ENCODE results near the gene MYO1F. TPM values are rescaled to one million over a fixed set of nuclear protein-coding genes. Genes with fewer than 3 reads are reported as not detected.

The MYO1F gene
- total and polyA plus RNA-seq, 2 of the 13 experiments (the other 11 are each of a cell fraction or from before 2014, with no cell fraction given), result 0.09 to 0.13 TPM

DNA sequence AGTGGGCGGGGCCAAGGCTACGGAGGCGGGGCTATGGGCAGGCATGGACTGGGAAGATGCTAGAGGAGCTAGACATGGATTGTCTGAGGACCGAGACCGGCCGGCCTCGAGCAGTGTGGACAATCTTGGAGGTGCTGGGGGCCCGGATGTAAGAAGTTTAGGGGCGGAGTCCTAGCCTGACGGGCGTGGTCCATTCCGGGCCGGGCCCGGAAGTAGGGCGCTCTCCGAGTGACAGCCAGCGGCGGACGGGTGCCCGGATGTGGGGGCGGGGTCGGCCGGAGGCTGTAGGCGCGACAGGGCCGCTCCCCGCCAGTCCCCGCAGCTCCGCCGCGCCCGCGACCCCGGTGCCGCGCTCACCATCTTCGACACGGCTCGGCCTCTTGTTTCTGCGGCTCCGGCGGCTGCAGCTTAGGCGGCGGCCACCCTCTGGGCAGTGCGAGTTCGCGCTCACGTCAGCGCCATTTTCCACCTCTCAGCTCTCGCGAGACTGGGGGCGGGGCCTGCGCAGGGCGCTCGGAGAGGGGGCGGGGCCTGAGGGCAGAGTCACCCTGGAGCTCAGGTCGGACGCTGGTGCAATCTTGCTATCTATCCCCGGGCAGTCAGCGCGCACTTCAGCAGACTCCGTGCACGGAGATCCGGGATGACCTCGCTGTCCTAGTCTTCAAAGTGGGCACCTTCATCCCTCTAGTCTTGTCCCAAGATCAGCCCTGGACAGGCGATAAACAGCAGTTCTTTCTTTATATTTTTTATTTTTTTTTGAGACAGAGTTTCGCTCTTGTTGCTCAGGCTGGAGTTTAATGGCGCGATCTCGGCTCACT lies 63.3 kb downstream of the MYO1F start, which contains the start of gene ZNF414 (continued):
- TF ChIP-seq, protein P1, sequence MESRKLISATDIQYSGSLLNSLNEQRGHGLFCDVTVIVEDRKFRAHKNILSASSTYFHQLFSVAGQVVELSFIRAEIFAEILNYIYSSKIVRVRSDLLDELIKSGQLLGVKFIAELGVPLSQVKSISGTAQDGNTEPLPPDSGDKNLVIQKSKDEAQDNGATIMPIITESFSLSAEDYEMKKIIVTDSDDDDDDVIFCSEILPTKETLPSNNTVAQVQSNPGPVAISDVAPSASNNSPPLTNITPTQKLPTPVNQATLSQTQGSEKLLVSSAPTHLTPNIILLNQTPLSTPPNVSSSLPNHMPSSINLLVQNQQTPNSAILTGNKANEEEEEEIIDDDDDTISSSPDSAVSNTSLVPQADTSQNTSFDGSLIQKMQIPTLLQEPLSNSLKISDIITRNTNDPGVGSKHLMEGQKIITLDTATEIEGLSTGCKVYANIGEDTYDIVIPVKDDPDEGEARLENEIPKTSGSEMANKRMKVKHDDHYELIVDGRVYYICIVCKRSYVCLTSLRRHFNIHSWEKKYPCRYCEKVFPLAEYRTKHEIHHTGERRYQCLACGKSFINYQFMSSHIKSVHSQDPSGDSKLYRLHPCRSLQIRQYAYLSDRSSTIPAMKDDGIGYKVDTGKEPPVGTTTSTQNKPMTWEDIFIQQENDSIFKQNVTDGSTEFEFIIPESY (CRISPR knock-in tag; IDR thresholded peaks at IDR 0.05), result no peak
- TF ChIP-seq ZNF850 (CRISPR knock-in tag; conservative IDR thresholded peaks at IDR 0.05) (no peak; the same call in 1 of the 2 replicates), SIX1 (CRISPR knock-in tag; IDR thresholded peaks at IDR 0.05; ENCODE audit: borderline replicate concordance) (no peak), MBD4 (IDR thresholded peaks at IDR 0.05; ENCODE audit: borderline replicate concordance, low read length) (no peak), MED1 (CRISPR knock-in tag; IDR thresholded peaks at IDR 0.05) (peak; percentile 28), FIP1L1 (IDR thresholded peaks at IDR 0.05; ENCODE audit: borderline replicate concordance, insufficient read depth, low read depth, low read length) (no peak), ZNF792 (CRISPR knock-in tag; IDR thresholded peaks at IDR 0.05) (no peak), ZNF446 (CRISPR knock-in tag; IDR thresholded peaks at IDR 0.05) (peak; percentile 37; the same call in 1 of the 2 replicates), CCAR2 (optimal IDR thresholded peaks at IDR 0.05; ENCODE audit: low read depth, low read length) (no peak), SIX4 (CRISPR knock-in tag; IDR thresholded peaks at IDR 0.05) (no peak), ATAD3A (CRISPR knock-in tag; IDR thresholded peaks at IDR 0.05) (no peak), ZNF773 (CRISPR knock-in tag; IDR thresholded peaks at IDR 0.05; ENCODE audit: borderline replicate concordance) (no peak; the same call in 1 of the 2 replicates), ZNF891 (CRISPR knock-in tag; IDR thresholded peaks at IDR 0.05) (no peak), ARID2 (CRISPR knock-in tag; IDR thresholded peaks at IDR 0.05; ENCODE audit: borderline replicate concordance) (0 out of 2 replicates have a peak, but pooled peaks have one; percentile 55), HNRNPUL1 (IDR thresholded peaks at IDR 0.05; ENCODE audit: low read depth, low read length) (no peak), ZNF761 (CRISPR knock-in tag; conservative IDR thresholded peaks at IDR 0.05) (0 out of 2 replicates have a peak, but pooled peaks have one; percentile 54), NR2F2 (IDR thresholded peaks at IDR 0.05; ENCODE audit: borderline replicate concordance, low read depth) (peak; percentile 17; the same call in 1 of the 2 replicates), HOXD1 (CRISPR knock-in tag; IDR thresholded peaks at IDR 0.05) (peak; percentile 63; the same call in 1 of the 2 replicates), ZBTB3 (CRISPR knock-in tag; IDR thresholded peaks at IDR 0.05; ENCODE audit: borderline replicate concordance, low read depth) (no peak)
- TF ChIP-seq, protein P2, sequence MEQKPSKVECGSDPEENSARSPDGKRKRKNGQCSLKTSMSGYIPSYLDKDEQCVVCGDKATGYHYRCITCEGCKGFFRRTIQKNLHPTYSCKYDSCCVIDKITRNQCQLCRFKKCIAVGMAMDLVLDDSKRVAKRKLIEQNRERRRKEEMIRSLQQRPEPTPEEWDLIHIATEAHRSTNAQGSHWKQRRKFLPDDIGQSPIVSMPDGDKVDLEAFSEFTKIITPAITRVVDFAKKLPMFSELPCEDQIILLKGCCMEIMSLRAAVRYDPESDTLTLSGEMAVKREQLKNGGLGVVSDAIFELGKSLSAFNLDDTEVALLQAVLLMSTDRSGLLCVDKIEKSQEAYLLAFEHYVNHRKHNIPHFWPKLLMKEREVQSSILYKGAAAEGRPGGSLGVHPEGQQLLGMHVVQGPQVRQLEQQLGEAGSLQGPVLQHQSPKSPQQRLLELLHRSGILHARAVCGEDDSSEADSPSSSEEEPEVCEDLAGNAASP (CRISPR knock-in tag; IDR thresholded peaks at IDR 0.05; ENCODE audit: borderline replicate concordance), result peak; percentile 61; the same call in 1 of the 2 replicates
- TF ChIP-seq, protein P3, sequence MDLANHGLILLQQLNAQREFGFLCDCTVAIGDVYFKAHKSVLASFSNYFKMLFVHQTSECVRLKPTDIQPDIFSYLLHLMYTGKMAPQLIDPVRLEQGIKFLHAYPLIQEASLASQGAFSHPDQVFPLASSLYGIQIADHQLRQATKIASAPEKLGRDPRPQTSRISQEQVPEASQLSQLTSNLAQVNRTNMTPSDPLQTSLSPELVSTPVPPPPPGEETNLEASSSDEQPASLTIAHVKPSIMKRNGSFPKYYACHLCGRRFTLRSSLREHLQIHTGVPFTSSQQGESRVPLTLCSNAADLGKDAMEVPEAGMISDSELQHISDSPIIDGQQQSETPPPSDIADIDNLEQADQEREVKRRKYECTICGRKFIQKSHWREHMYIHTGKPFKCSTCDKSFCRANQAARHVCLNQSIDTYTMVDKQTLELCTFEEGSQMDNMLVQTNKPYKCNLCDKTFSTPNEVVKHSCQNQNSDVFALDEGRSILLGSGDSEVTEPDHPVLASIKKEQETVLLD (CRISPR knock-in tag; IDR thresholded peaks at IDR 0.05; ENCODE audit: low read depth), result no peak
- TF ChIP-seq, protein P4, sequence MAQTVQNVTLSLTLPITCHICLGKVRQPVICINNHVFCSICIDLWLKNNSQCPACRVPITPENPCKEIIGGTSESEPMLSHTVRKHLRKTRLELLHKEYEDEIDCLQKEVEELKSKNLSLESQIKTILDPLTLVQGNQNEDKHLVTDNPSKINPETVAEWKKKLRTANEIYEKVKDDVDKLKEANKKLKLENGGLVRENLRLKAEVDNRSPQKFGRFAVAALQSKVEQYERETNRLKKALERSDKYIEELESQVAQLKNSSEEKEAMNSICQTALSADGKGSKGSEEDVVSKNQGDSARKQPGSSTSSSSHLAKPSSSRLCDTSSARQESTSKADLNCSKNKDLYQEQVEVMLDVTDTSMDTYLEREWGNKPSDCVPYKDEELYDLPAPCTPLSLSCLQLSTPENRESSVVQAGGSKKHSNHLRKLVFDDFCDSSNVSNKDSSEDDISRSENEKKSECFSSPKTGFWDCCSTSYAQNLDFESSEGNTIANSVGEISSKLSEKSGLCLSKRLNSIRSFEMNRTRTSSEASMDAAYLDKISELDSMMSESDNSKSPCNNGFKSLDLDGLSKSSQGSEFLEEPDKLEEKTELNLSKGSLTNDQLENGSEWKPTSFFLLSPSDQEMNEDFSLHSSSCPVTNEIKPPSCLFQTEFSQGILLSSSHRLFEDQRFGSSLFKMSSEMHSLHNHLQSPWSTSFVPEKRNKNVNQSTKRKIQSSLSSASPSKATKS (CRISPR knock-in tag; IDR thresholded peaks at IDR 0.05), result no peak
- TF ChIP-seq, protein P5, sequence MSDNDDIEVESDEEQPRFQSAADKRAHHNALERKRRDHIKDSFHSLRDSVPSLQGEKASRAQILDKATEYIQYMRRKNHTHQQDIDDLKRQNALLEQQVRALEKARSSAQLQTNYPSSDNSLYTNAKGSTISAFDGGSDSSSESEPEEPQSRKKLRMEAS (IDR thresholded peaks at IDR 0.05), result peak; percentile 70

All from HepG2 (cell line).